GM19025 (cell line): Measurements from ENCODE around the gene ADRM1.

Experiments
- ATAC-seq: cut with Tn5 transposase; IDR thresholded peaks from one replicate; pipeline ENCODE4 v1.9.1; 2021; ENCODE audit warnings: mild to moderate bottlenecking, low read depth, moderate library complexity; ENCODE audit not compliant: unreplicated experiment

Gene ADRM1

GRCh38 chr20:62297449-62298227 lies 5.2 kb upstream of the ADRM1 start:
- ATAC-seq = no peak

GRCh38 chr20:62298577-62299249 lies 4.1 kb upstream of the ADRM1 start:
- no peak for ATAC-seq

- ATAC-seq = no peak
These were observed 3.0 kb upstream of the ADRM1 start for GRCh38 chr20:62299666-62300236.

DNA sequence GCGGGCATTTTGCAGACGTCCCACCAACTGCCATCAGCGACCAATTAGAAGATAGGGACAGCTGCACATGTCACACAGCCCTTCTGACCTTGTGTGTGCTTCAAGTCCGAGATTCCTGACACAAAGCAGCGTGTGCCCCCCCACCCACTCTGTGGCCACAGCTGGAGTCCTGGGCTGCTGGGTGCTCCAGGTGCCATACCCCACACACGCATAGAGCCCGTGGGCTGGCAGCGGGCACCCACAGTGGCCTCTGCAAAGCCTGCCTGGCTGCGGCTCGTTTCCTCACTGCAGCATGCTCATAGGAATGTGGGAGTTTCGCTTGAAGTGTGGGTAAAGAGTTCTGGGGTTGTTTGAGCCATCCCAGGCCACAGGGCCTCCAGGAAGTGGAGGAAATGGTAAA lies 2.5 kb upstream of the ADRM1 start:
- no peak for ATAC-seq

DNA sequence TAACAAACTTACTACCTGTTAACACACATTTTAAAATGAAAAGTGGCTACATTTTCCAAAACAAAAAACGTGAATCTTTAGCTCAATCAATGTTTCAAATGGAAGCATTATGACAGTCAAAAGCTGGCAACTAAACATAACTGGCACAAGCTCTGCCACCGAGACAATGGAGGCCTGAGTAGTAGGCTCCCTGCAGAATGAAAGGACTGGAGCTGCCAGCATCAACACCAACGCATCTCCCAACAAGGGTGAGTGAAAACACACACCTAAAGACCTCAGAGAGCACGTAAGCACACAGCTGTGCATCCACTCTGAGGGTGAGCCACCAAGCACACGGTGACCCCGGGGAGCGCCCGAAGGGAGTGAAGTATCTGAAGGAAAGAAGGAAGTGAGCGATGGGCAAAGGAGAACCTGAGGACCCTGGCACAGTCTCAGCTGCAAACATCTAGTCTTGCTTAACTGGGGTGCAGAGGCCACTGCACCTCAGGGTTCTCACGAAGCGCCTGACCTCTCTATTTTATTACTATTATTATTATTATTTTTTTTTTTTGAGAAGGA lies 1.6 kb upstream of the ADRM1 start:
- ATAC-seq = no peak

DNA sequence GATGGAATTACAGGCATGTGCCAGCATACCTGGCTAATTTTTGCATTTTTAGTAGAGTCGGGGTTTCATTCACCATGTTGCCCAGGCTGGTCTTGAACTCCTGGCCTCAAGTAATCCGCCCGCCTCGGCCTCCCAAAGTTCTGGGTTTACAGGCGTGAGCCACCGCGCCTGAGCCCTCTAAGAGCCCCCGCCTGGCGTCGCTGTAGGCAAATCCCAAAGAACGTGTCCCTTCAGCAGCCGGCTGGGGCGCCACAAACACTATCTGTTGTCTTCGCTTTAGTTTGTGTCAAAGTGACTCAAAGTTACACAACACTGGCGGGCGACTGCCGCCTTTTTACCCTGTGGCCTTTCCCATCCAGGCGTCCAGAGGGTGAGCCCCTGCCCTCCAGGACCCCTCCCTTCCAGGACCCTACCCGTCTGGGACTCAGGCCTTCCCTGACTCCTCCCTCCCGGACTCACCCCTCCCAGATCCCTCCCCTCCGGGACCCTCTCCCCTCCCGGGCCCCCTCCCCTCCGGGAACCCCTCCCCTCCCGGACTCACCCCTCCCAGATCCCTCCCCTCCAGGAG lies 940 bp upstream of the ADRM1 start:
- ATAC-seq = no peak

DNA sequence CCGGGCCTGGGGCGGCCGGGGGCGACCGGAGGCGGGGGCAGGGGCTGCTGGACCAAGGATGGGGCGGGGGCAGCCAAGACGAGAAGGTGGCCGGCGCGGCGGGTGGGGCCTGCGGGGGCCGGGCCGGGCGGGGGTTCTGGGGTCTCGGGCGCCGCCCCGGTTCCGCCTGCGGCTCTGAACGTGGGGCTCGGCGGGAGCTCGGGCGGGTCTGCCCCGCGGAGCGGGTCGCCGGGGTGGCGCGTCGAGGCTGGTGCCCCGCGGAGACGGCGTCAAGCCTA lies 204 bp downstream of the ADRM1 start:
- no peak for ATAC-seq

DNA sequence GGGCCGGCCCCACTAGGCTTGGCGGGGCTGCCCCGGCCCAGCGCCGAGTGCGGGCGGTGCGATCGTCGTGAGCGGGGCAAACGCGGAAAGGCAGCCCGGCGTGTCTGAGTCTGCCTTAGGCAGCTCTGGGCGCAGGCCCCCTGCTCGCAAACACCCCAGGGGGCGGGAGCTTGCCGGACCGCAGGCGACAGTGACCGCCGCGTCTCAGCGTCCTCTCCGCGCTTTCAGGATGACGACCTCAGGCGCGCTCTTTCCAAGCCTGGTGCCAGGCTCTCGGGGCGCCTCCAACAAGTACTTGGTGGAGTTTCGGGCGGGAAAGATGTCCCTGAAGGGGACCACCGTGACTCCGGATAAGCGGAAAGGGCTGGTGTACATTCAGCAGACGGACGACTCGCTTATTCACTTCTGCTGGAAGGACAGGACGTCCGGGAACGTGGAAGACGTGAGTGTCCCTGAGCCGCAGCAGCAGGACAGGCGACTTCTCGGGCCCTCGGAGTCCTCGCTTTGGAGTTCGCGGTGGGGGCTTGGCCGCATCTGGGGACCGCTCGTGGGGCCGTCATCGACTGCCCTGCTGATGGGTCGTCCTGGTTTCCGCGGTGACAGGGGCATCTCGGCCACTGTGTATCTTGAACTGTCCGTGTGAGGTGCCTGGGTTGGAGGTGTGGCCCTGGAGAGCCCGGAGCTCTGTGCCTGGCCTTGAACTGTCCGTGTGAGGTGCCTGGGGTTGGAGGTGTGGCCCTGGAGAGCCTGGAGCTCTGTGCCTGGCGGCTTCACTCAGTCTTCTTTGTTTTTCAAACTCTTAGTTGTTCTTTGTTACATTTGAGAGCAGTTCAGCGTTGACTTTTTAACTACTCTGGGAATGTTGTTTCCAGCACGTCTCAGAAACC lies 786 bp downstream of the ADRM1 start:
- no peak for ATAC-seq

DNA sequence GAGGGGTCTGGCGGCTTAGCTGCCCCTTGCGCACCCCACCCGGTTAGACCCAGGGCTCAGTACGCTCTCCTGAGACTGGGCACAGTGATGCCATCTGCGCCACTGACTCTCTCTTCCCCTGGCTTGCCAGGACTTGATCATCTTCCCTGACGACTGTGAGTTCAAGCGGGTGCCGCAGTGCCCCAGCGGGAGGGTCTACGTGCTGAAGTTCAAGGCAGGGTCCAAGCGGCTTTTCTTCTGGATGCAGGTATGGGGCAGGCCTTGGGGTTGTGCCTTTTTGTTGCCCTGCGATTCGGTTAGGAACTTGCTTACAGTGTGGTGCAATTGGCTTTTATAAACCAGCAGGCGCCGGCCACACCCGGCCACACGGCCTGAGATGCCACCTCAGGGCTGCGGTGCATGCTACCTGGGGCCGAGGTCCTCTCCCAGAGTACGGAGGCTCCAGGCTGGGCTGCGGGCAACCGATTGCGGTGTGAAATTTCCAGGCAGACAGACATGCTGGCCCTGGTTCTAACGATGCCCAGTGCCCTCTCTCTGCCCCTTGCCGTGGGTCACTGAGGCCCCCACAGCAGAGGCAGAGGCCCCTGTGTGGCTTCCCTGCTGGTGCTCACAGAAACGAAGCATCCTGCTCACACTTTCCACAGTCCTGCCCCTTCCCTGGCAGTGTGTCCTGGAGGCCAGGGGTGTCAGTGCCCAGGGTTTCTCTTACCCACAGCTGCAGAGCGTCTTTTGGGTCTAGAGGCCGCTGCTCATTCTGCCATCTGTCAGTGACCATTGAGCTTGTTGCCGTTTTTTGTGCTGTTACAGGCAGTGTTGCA lies 1.7 kb downstream of the ADRM1 start:
- ATAC-seq = no peak

GRCh38 chr20:62305149-62305764 lies 2.5 kb downstream of the ADRM1 start:
- no peak for ATAC-seq

DNA sequence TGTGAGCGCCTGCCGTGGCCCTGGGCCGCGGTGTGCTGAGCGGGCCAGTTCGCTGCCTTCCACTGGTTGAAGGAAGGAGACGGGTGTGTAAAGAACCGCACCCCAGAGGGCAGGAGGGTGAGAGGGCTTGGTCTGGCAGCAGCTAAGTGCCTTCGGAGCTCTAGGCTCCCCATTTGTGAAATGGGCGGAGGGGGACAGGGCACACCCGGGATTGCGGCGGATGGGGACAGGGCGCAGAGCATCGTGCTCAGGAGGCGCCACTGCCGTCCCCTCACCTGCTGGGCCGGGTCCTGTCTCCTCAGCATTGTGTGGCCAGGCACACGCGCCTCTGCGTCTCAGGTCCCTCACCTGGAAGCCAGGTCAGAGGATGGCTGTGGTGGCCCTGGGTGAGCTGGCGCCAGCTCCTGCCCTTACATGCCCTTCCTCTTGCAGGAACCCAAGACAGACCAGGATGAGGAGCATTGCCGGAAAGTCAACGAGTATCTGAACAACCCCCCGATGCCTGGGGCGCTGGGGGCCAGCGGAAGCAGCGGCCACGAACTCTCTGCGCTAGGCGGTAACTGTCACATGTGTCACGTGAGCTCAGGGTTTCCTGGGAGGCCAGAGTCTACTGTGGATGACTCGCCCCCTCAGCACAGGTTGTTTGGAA lies 3.1 kb downstream of the ADRM1 start:
- ATAC-seq = no peak

GRCh38 chr20:62306414-62307187 lies 3.8 kb downstream of the ADRM1 start:
- no peak for ATAC-seq

- ATAC-seq = no peak
These were observed 4.7 kb downstream of the ADRM1 start for GRCh38 chr20:62307226-62308101.

DNA sequence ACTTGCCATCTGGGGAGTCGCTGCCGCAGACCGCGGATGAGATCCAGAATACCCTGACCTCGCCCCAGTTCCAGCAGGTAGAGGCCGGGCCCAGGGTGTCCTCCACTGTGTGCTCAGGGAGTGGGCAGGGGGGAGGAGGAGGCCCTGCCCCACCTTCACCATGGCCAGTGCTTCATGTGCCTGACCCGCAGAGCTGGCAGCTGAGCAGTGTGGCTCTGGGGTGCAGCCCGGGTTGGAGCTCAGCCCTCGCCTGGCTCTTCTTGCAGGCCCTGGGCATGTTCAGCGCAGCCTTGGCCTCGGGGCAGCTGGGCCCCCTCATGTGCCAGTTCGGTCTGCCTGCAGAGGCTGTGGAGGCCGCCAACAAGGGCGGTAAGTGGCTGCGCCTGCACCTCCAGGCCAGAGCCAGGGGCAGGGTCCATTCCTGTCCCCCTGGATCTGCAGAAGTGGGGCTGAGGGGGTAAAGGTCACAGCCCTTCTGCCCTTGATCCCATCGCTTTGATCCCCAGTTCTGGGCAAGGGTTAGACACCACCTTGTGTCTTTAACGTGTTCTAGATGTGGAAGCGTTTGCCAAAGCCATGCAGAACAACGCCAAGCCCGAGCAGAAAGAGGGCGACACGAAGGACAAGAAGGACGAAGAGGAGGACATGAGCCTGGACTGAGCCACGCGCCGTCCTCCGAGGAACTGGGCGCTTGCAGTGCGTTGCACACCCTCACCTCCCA lies 5.5 kb downstream of the ADRM1 start:
- ATAC-seq = no peak

DNA sequence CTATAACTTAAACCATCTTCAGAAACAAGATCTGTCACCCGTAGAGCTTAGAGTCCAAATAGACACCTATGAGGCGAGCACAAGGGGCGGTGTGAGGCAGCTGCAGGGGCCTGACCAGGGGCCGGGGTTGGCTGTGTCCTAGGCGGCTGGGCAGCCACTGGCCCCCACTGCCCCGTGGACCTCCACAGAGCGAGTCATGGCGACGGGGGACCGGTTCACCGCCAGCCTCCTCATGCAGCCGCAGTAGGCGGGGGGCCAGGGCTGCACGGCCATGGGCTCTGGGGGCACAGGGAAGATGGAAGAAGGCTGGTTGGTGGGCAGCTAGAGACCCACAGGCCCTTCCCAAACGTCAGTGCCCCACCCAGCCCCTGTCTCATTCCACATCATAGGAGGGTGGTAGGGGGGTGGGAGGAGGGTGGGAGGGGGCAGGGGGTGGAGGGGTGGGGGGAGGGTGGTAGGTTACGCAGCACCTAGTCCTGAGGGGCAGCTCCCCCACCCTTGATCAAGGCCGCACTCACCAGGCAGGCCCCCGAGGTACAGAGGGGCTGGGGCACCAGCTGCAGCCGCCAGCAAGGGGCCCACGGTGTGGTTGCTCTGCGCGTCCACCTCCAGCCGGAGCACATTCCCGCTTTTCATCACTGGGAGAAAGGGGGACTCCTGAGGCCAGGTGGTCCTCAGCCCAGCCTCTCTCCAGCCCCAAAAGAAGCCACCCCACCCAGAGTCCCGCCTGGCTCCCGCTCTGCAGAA lies 6.6 kb downstream of the ADRM1 start:
- ATAC-seq = no peak
